Spleen (tissue), 7 donors: ENCODE measurements around the gene OR11L1.

ENCODE experiments used
- POLR2AphosphoS5 ChIP-seq, 3 donors: sonication (generic); formaldehyde crosslinking; IDR thresholded peaks; one replicate each; pipeline ENCODE4 v1.5.1; 2017; ENCODE audit warnings: antibody characterized with exemption in 3 of 3
- TF ChIP-seq, protein P1 (sequence below), 11 experiments: fragments of 200-600 bp in 7 of 11; fragments of 450-650 bp in 4 of 11; sonication (generic) in 4 of 11; IDR thresholded peaks in 8 of 11; conservative IDR thresholded peaks in 3 of 11; 1 replicate in 7 of 11; 2 replicates in 4 of 11; pipeline versions ENCODE4 v1.4.0 to v1.8.0; 2016 to 2021; ENCODE audit warnings: antibody characterized with exemption in 11 of 11, inconsistent platforms in 4 of 11, mild to moderate bottlenecking in 1 of 11
- donor health status: DM: no; HTN: no; CAD: no; lungs with moderate emphysema.
- donor health status: DM: no; HTN: no; CAD: no.
- donor health status: DM: no; HTN: no; CAD: no.

DNA sequence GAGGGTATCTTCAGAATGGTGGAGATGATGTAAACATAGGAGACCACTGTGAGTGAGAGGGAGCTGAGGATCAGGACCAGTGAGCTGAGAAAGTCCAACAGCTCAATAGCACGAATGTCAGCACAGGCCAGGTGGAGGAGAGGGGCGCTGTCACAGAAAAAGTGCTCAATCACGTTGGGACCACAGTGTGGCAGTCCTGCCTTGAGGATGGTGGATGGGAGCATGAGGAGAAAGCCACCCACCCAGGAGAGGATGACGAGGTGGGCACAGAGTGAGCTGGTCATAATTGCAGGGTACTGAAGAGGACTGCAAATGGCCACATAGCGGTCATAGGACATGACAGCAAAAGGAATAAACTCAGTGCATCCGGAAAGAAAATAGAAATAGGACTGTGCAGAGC is 8.1 kb downstream of the OR11L1 start:
- TF ChIP-seq POLR2AphosphoS5 (IDR thresholded peaks at IDR 0.05): no peak
- TF ChIP-seq, protein P1, sequence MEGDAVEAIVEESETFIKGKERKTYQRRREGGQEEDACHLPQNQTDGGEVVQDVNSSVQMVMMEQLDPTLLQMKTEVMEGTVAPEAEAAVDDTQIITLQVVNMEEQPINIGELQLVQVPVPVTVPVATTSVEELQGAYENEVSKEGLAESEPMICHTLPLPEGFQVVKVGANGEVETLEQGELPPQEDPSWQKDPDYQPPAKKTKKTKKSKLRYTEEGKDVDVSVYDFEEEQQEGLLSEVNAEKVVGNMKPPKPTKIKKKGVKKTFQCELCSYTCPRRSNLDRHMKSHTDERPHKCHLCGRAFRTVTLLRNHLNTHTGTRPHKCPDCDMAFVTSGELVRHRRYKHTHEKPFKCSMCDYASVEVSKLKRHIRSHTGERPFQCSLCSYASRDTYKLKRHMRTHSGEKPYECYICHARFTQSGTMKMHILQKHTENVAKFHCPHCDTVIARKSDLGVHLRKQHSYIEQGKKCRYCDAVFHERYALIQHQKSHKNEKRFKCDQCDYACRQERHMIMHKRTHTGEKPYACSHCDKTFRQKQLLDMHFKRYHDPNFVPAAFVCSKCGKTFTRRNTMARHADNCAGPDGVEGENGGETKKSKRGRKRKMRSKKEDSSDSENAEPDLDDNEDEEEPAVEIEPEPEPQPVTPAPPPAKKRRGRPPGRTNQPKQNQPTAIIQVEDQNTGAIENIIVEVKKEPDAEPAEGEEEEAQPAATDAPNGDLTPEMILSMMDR (IDR thresholded peaks at IDR 0.05 in 8 of 11, conservative IDR thresholded peaks at IDR 0.05 in 3 of 11): no peak
